Fibroblast of lung (primary cell): ENCODE results near the gene ZNF385B. TPM values are rescaled to one million over a fixed set of nuclear protein-coding genes. Genes with fewer than 3 reads are reported as not detected.
A peak's percentile ranks its signal among the peaks of the same experiment; 100 is the strongest.

Source experiments
- DNase-seq, 2 donors: peaks; one replicate each; pipeline versions ENCODE4 v3.0.0 to v3.0.0-alpha.2; 2010; ENCODE audit warnings: low read depth in 2 of 2
- H2AFZ ChIP-seq: 2 replicates; pipeline ENCODE4 v1.5.1; 2012; ENCODE audit warnings: low read length, control low read depth, inconsistent platforms
- H3K27ac ChIP-seq: 2 replicates; pipeline ENCODE4 v1.5.1; 2011; ENCODE audit warnings: low read length, control low read depth; ENCODE audit not compliant: insufficient read depth
- H3K27me3 ChIP-seq: 2 replicates; pipeline ENCODE4 v1.5.1; 2011; ENCODE audit warnings: mild to moderate bottlenecking, low read length; ENCODE audit not compliant: control insufficient read depth, insufficient read depth
- H3K36me3 ChIP-seq: 2 replicates; pipeline ENCODE4 v1.5.1; 2011; ENCODE audit warnings: low read length; ENCODE audit not compliant: control insufficient read depth, insufficient read depth
- H3K4me1 ChIP-seq: 2 replicates; pipeline ENCODE4 v1.5.1; 2011; ENCODE audit warnings: low read length; ENCODE audit not compliant: control insufficient read depth, insufficient read depth; ENCODE audit errors: extremely low read depth
- H3K4me2 ChIP-seq: 2 replicates; pipeline ENCODE4 v1.5.1; 2011; ENCODE audit warnings: low read length, control low read depth; ENCODE audit not compliant: insufficient read depth; ENCODE audit errors: extremely low read depth
- H3K4me3 ChIP-seq, 4 experiments: fragments of 200-600 bp in 1 of 4; sonication (generic) in 1 of 4; replicated peaks in 1 of 4; 2 replicates each; pipeline ENCODE4 v1.5.1; 2011 to 2016; ENCODE audit warnings: low read length in 4 of 4, low read depth in 3 of 4, mild to moderate bottlenecking in 3 of 4, control low read depth in 2 of 4, inconsistent platforms in 1 of 4, mixed read lengths in 1 of 4; ENCODE audit not compliant: insufficient read depth in 1 of 4; ENCODE audit errors: control extremely low read depth in 1 of 4
- H3K79me2 ChIP-seq: 2 replicates; pipeline ENCODE4 v1.5.1; 2012; ENCODE audit warnings: mild to moderate bottlenecking, low read length, inconsistent platforms; ENCODE audit not compliant: control insufficient read depth, insufficient read depth
- H3K9ac ChIP-seq: 2 replicates; pipeline ENCODE4 v1.5.1; 2011; ENCODE audit warnings: mild to moderate bottlenecking, low read length, control low read depth; ENCODE audit not compliant: insufficient read depth
- H3K9me3 ChIP-seq: 2 replicates; pipeline ENCODE4 v1.5.1; 2012; ENCODE audit warnings: low read depth, low read length; ENCODE audit not compliant: control insufficient read depth, insufficient read depth
- H4K20me1 ChIP-seq: 2 replicates; pipeline ENCODE4 v1.5.1; 2011; ENCODE audit warnings: low read length; ENCODE audit not compliant: control insufficient read depth, insufficient read depth; ENCODE audit errors: extremely low read depth
- CTCF ChIP-seq, 2 donors: IDR thresholded peaks in 1 of 2; conservative IDR thresholded peaks in 1 of 2; 1 replicate in 1 of 2; 2 replicates in 1 of 2; pipeline ENCODE4 v1.5.1; 2011 to 2012; ENCODE audit warnings: low read length in 2 of 2, control low read depth in 1 of 2, inconsistent platforms in 1 of 2, low read depth in 1 of 2, mild to moderate bottlenecking in 1 of 2
- EZH2 ChIP-seq: IDR thresholded peaks from 2 replicates; pipeline ENCODE4 v1.5.1; 2012; ENCODE audit warnings: low read length, control low read depth, mild to moderate bottlenecking; ENCODE audit errors: missing control alignments
- polyA plus RNA-seq, 2 donors: library from polyadenylated mRNA; depleted of rRNA in 1 of 2; stranded (reverse) in 1 of 2; unstranded in 1 of 2; fragments of >200 nt; gene quantifications; 2 replicates each; pipeline ENCODE4 v1.2.1, GENCODE V29; 2011 to 2012; ENCODE audit warnings: missing spikeins in 1 of 2
- total RNA-seq: library from RNA; depleted of rRNA; stranded (reverse); fragments of >200 nt; gene quantifications from 2 replicates; pipeline ENCODE4 v1.2.1, GENCODE V29; 2014

The ZNF385B gene
- total and polyA plus RNA-seq, 2 donors (not counting 1 experiment from before 2014, with no cell fraction given) = 0.06 TPM; not detected in 1

- Histone ChIP-seq H3K4me2 (no peak overlapping the region), H3K9ac (no peak overlapping the region), H2AFZ (no peak overlapping the region), H3K27me3 (no peaks in the 10 kb centered on the region), H4K20me1 (no peaks in the 10 kb centered on the region), H3K4me3 (no peak overlapping the region), H3K27ac (no peak overlapping the region), H3K9me3 (no peaks in the 10 kb centered on the region), H3K79me2 (no peaks in the 10 kb centered on the region), H3K36me3 (no peaks in the 10 kb centered on the region), H3K4me1 (peaks cover 5% of the 10 kb centered on the region)
- DNase-seq = peak in 1 of 2 donors; percentile 18
- TF ChIP-seq CTCF (conservative IDR thresholded peaks at IDR 0.05 in 1 of 2, IDR thresholded peaks at IDR 0.05 in 1 of 2; ENCODE audit: low read depth in 1 of 2, low read length in 2 of 2) (no peak), EZH2 (no peak)
These were observed 170.2 kb downstream of the ZNF385B start for GRCh38 chr2:179691235-179691634.

DNA sequence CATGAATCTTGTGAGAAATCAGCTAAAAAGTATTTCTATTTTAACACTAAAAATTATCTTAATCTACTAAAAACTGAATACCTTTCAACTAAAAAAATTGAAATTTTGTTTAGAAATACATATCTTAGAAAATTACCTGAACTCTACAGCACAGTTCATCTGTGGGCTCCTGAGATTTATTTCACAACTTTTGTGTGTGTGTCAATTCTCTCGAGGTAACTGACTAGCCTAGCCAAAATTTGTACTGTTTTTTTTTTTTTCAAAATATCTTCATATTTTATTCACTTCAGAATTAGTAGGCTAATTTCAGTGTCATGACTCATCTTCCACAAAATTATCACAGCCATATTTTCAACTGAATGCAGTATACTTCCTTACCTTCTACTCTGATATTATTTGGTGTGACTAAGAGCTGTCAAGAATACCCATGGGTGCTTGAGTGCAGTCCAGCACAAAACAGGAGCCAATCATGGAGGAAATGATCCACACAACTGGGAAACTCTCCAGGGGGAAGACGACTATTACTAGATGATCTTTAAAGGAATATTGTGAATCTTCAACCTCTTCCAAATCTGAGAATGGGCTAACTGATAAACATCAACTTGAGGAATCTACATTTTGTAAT, 174.6 kb downstream of the ZNF385B start:
- peak in 1 of 2 donors; percentile 13 for DNase-seq
- Histone ChIP-seq H3K4me1 (peaks cover 2% of the 10 kb centered on the region), H3K27ac (no peak overlapping the region), H3K79me2 (no peaks in the 10 kb centered on the region), H3K36me3 (no peaks in the 10 kb centered on the region), H4K20me1 (no peaks in the 10 kb centered on the region), H2AFZ (no peak overlapping the region), H3K4me2 (no peak overlapping the region), H3K9me3 (no peaks in the 10 kb centered on the region), H3K9ac (no peak overlapping the region), H3K27me3 (no peaks in the 10 kb centered on the region), H3K4me3 (no peak overlapping the region)
- TF ChIP-seq CTCF (conservative IDR thresholded peaks at IDR 0.05 in 1 of 2, IDR thresholded peaks at IDR 0.05 in 1 of 2; ENCODE audit: low read depth in 1 of 2, low read length in 2 of 2) = no peak
- no peak for TF ChIP-seq EZH2

DNA sequence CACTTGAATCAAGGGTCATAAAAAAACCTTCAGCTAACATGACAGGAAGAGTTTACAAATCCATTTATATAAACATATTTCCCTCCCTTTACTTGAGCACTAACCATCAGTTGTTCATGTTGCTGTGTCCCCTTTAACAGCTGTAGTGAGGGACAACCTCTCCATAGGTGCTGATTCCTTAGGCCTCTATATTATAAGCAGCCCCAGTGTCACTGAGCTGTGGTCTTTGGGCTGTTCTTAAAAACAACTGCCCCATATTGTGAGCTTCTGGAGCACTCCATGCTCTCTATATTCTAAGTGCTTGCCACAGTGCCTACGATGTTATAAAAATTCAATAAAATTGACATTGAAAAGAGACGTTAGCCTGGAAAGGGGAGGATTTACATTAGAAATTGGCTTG, 175.3 kb downstream of the ZNF385B start:
- Histone ChIP-seq H3K9me3 (no peaks in the 10 kb centered on the region), H3K9ac (no peak overlapping the region), H3K27me3 (no peaks in the 10 kb centered on the region), H3K4me3 (no peak overlapping the region), H2AFZ (no peak overlapping the region), H3K36me3 (no peaks in the 10 kb centered on the region), H3K79me2 (no peaks in the 10 kb centered on the region), H3K4me2 (no peak overlapping the region), H3K4me1 (peaks cover 2% of the 10 kb centered on the region), H4K20me1 (no peaks in the 10 kb centered on the region), H3K27ac (no peak overlapping the region)
- no peak for DNase-seq
- TF ChIP-seq CTCF (conservative IDR thresholded peaks at IDR 0.05 in 1 of 2, IDR thresholded peaks at IDR 0.05 in 1 of 2; ENCODE audit: low read depth in 1 of 2, low read length in 2 of 2) (no peak), EZH2 (no peak)
